ENCODE measurements around the gene CHST4.
"Not testable (repeated sequence)": the region's sequence is repeated elsewhere in the genome, so short reads cannot be mapped to it uniquely, and the experiment has no call there.

The CHST4 gene

GRCh38 chr16:71526111-71526631 lies at the start of gene CHST4:
Gene CHST4, plus strand, starts transcription at chr16:71526426. Its CDS starts 10,252 bp downstream, at chr16:71536678.
- no peak for DNase-seq (ENCODE audit: low read depth, low spot score)

GRCh38 chr16:71476457-71477124 lies 49.6 kb upstream of the CHST4 start:
- DNase-seq (ENCODE audit: low read depth, low spot score): no peak

GRCh38 chr16:71479420-71479819 lies 46.8 kb upstream of the CHST4 start:
- no peak for DNase-seq (ENCODE audit: low read depth, low spot score)

- DNase-seq (ENCODE audit: low read depth, low spot score): no peak
Observed at GRCh38 chr16:71480956-71481355, 45.3 kb upstream of the CHST4 start.

GRCh38 chr16:71482569-71482968 lies 43.7 kb upstream of the CHST4 start:
- no peak for DNase-seq (ENCODE audit: low read depth, low spot score)

GRCh38 chr16:71484006-71484893 lies 42.0 kb upstream of the CHST4 start:
- peak; percentile 60 for DNase-seq (ENCODE audit: low read depth, low spot score)

GRCh38 chr16:71489122-71489521 lies 37.1 kb upstream of the CHST4 start, which contains the start of gene ZNF19:
Gene ZNF19, minus strand, starts transcription at chr16:71489324. Its CDS starts 7,210 bp downstream, at chr16:71482114.
- DNase-seq (ENCODE audit: low read depth, low spot score): no peak

- DNase-seq (ENCODE audit: low read depth, low spot score): no peak
Observed at GRCh38 chr16:71490361-71490760, 35.9 kb upstream of the CHST4 start.

GRCh38 chr16:71491054-71491453 lies 35.2 kb upstream of the CHST4 start:
- DNase-seq (ENCODE audit: low read depth, low spot score): no peak

GRCh38 chr16:71492786-71493185 lies 33.4 kb upstream of the CHST4 start:
- DNase-seq (ENCODE audit: low read depth, low spot score): no peak

- DNase-seq (ENCODE audit: low read depth, low spot score): no peak
Observed at GRCh38 chr16:71493213-71493612, 33.0 kb upstream of the CHST4 start.

- DNase-seq (ENCODE audit: low read depth, low spot score): no peak
Observed at GRCh38 chr16:71498031-71498430, 28.2 kb upstream of the CHST4 start.

- peak; percentile 5 for DNase-seq (ENCODE audit: low read depth, low spot score)
Observed at GRCh38 chr16:71499775-71500364, 26.4 kb upstream of the CHST4 start.

GRCh38 chr16:71500964-71501363 lies 25.3 kb upstream of the CHST4 start:
- no peak for DNase-seq (ENCODE audit: low read depth, low spot score)

GRCh38 chr16:71501547-71501946 lies 24.7 kb upstream of the CHST4 start:
- DNase-seq (ENCODE audit: low read depth, low spot score): no peak

- not testable (repeated sequence) for DNase-seq (ENCODE audit: low read depth, low spot score)
Observed at GRCh38 chr16:71504051-71504450, 22.2 kb upstream of the CHST4 start.

- DNase-seq (ENCODE audit: low read depth, low spot score): no peak
Observed at GRCh38 chr16:71504901-71505300, 21.3 kb upstream of the CHST4 start.

- no peak for DNase-seq (ENCODE audit: low read depth, low spot score)
Observed at GRCh38 chr16:71507061-71507460, 19.2 kb upstream of the CHST4 start.

GRCh38 chr16:71513302-71513701 lies 12.9 kb upstream of the CHST4 start:
- no peak for DNase-seq (ENCODE audit: low read depth, low spot score)

GRCh38 chr16:71514476-71514875 lies 11.8 kb upstream of the CHST4 start:
- DNase-seq (ENCODE audit: low read depth, low spot score): no peak

GRCh38 chr16:71515026-71515425 lies 11.2 kb upstream of the CHST4 start:
- no peak for DNase-seq (ENCODE audit: low read depth, low spot score)

- DNase-seq (ENCODE audit: low read depth, low spot score): no peak
Observed at GRCh38 chr16:71520550-71520949, 5.7 kb upstream of the CHST4 start.
